Small intestine (tissue), 7 donors: ENCODE results near the gene CACUL1. TPM values are rescaled to one million over a fixed set of nuclear protein-coding genes. Genes with fewer than 3 reads are reported as not detected.

Experiments
- DNase-seq, 2 donors: peaks; one replicate each; pipeline versions ENCODE4 v3.0.0 to v3.0.0-alpha.2; 2013
- FAIRE-seq: peaks from 2 replicates; lab custom pipeline; 2012; peaks lifted over from hg19 to GRCh38; lab: Jason Lieb, UNC
- H3K27ac ChIP-seq, 3 donors: one replicate each; pipeline ENCODE4 v1.5.1; 2013; ENCODE audit warnings: low read length in 2 of 3, mild to moderate bottlenecking in 2 of 3, control low read depth in 1 of 3, inconsistent platforms in 1 of 3, low read depth in 1 of 3, moderate library complexity in 1 of 3
- H3K27me3 ChIP-seq, 3 donors: one replicate each; pipeline ENCODE4 v1.6.1; 2013; ENCODE audit warnings: low read length in 3 of 3, inconsistent platforms in 1 of 3; ENCODE audit not compliant: control insufficient read depth in 3 of 3, insufficient read depth in 3 of 3
- H3K36me3 ChIP-seq, 3 donors: one replicate each; pipeline ENCODE4 v1.6.1; 2013; ENCODE audit warnings: low read length in 3 of 3, inconsistent platforms in 1 of 3, low read depth in 1 of 3, mild to moderate bottlenecking in 1 of 3, moderate library complexity in 1 of 3; ENCODE audit not compliant: control insufficient read depth in 3 of 3, insufficient read depth in 2 of 3
- H3K4me1 ChIP-seq, 3 donors: one replicate each; pipeline ENCODE4 v1.6.1; 2013; ENCODE audit warnings: low read length in 2 of 3, inconsistent platforms in 1 of 3, low read depth in 1 of 3, mild to moderate bottlenecking in 1 of 3, moderate library complexity in 1 of 3; ENCODE audit not compliant: control insufficient read depth in 3 of 3, insufficient read depth in 2 of 3
- H3K4me3 ChIP-seq, 3 donors: one replicate each; pipeline ENCODE4 v1.5.1; 2013; ENCODE audit warnings: low read length in 3 of 3, control low read depth in 1 of 3, inconsistent platforms in 1 of 3, low read depth in 1 of 3, mild to moderate bottlenecking in 1 of 3, moderate library complexity in 1 of 3
- H3K9me3 ChIP-seq, 2 donors: one replicate each; pipeline ENCODE4 v1.6.1; 2013; ENCODE audit warnings: low read depth in 1 of 2, low read length in 1 of 2; ENCODE audit not compliant: control insufficient read depth in 2 of 2, insufficient read depth in 1 of 2
- WGBS, 3 donors: extraction: QIAGEN DNeasy Blood & Tissue Kit; methylation state at CpG; one replicate each; pipeline ENCODE4 v1.1.7; 2013; 5-methylcytosine and 5-hydroxymethylcytosine counted together
- polyA plus RNA-seq, 4 donors: library from polyadenylated mRNA; stranded (reverse) in 3 of 4; unstranded in 1 of 4; fragments of 200-250 nt in 3 of 4; fragments of 120-200 nt in 1 of 4; gene quantifications; one replicate each; pipeline versions ENCODE4 v1.2.1 to v1.2.3, GENCODE V29; 2013
- donor health status: healthy with polysubstance abuse.
- donor health status: control.
- donor health status: control.
- donor health status: Bipolar disorder and iron deficiency.
- donor health status: healthy.

CACUL1 gene
- polyA plus RNA-seq, 4 donors = 3.5 to 27.1 (median 6.7) TPM

DNA sequence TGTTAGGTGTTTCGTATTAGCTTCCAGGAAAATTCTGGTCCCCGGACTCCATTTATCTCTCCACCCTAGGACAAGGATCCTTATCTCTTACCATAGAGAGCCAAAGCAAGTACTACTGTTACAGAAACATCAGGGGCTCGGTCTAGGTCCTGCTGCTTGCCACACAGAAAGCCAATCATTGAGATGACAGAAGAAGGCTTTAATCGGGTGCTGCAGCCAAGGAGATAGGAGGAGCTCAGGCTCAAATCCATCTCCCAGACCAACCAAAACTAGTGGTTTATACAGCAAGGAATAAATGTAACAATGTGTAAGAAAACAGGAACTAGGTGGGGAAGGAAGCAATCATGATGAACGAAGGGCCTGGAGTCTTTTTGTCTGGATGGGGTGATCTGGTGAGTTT is 22.2 kb upstream of the CACUL1 start:
- WGBS, 3 donors = 78 to 87% (median 82%) methylated on average over 5 of the region's 5 CpGs
- no peak for FAIRE-seq
- Histone ChIP-seq H3K27ac (no peak overlapping the region), H3K36me3 (no peaks in the 10 kb centered on the region), H3K4me3 (no peak overlapping the region), H3K4me1 (no peaks in the 10 kb centered on the region), H3K9me3 (no peaks in the 10 kb centered on the region), H3K27me3 (peaks cover 0 to 7% (median 0%) of the 10 kb centered on the region in 3 donors)
- no peak for DNase-seq

- DNase-seq (no peak), FAIRE-seq (no peak)
- WGBS, 3 donors = 95 to 99% (median 96%) methylated on average over 3 of the region's 3 CpGs
Measured at GRCh38 chr10:118776033-118776432, 21.3 kb upstream of the CACUL1 start.

GRCh38 chr10:118775478-118775877 is 20.7 kb upstream of the CACUL1 start:
- no peak for FAIRE-seq
- WGBS, 3 donors = 78 to 85% (median 83%) methylated on average over 7 of the region's 7 CpGs

More at GRCh38 chr10:118776033-118776432, 21.3 kb upstream of the CACUL1 start:
- Histone ChIP-seq H3K27me3 (peaks cover 0 to 7% (median 0%) of the 10 kb centered on the region in 3 donors), H3K27ac (no peak overlapping the region), H3K9me3 (no peaks in the 10 kb centered on the region), H3K4me1 (no peaks in the 10 kb centered on the region), H3K36me3 (no peaks in the 10 kb centered on the region), H3K4me3 (no peak overlapping the region)

DNA sequence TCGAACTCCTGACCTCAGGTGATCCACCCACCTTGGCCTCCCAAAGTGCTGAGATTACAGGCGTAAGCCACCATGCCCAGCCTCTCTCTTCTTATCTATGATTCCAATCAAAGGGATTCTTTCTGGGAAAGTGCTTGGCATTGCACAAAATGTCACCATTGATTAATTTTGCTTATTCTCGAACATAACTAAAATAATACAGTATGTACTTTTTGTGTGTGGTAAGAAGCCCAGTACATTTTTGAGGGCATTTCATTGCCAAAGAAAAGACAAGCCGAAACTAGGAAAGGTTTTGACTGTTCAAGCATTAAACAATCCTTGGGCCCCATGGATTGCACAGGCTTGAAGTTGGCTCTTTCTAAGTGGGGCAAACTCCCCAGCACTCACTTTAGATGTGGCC is 18.3 kb upstream of the CACUL1 start:
- FAIRE-seq (no peak), DNase-seq (no peak)
- Histone ChIP-seq H3K4me3 (no peak overlapping the region), H3K4me1 (no peaks in the 10 kb centered on the region), H3K27me3 (no peaks in the 10 kb centered on the region), H3K9me3 (peaks cover 0 to 8% of the 10 kb centered on the region in 2 donors), H3K27ac (no peak overlapping the region), H3K36me3 (no peaks in the 10 kb centered on the region)
- 85 to 88% (median 85%) methylated on average over 4 of the region's 4 CpGs for WGBS, 3 donors

More at GRCh38 chr10:118775478-118775877, 20.7 kb upstream of the CACUL1 start:
- DNase-seq = no peak
- Histone ChIP-seq H3K4me3 (no peak overlapping the region), H3K9me3 (peaks cover 0 to under 1% of the 10 kb centered on the region in 2 donors), H3K27me3 (peaks cover 0 to 7% (median 0%) of the 10 kb centered on the region in 3 donors), H3K4me1 (no peaks in the 10 kb centered on the region), H3K27ac (no peak overlapping the region), H3K36me3 (no peaks in the 10 kb centered on the region)

- WGBS, 3 donors = 89 to 90% (median 89%) methylated on average over 3 of the region's 3 CpGs
- peaks cover 0 to 8% of the 10 kb centered on the region in 2 donors for H3K9me3 ChIP-seq
- DNase-seq (no peak), FAIRE-seq (no peak)
- no peaks in the 10 kb centered on the region for H3K27me3 ChIP-seq
- no peaks in the 10 kb centered on the region for H3K4me1 ChIP-seq
- no peak overlapping the region for H3K4me3 ChIP-seq
- H3K27ac ChIP-seq = no peak overlapping the region
- H3K36me3 ChIP-seq = no peaks in the 10 kb centered on the region
Measured at GRCh38 chr10:118771976-118772375, 17.2 kb upstream of the CACUL1 start.

DNA sequence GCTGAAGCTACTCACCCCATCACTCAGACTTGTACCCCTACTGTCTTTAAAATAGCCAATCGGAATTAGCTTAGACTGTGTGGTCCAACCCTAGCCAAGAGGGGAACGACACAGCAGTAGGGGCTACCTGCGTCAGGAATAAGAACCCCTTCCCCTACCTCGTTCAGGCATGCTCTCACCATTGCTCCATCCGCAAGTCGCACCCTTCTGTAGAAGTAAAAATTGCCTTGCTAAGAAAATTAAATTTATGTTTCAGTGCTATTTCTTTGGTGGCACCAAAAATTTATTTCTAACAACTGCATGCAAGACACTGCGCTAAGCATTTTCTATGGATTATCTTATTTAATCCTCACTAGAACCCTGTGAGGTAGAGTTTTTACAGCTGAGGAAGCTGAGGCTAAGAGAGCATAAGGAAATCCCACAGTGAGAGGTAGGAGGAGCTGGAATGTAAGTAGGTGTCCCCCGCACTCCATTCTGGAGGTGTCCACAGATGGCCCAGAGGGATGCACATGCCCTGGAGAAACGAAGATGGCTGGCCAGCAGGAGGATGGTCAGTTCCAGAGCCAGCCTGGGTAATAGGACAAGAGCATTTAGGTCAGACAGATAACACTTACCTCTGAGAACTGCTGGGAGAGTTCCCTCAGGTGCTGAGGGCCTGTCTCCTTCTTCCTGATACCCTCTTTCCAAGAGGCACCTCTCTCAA is 15.3 kb upstream of the CACUL1 start:
- FAIRE-seq (no peak), DNase-seq (no peak)
- Histone ChIP-seq H3K27ac (no peak overlapping the region), H3K9me3 (peaks cover 0 to 8% of the 10 kb centered on the region in 2 donors), H3K36me3 (no peaks in the 10 kb centered on the region), H3K4me3 (no peak overlapping the region), H3K27me3 (no peaks in the 10 kb centered on the region), H3K4me1 (no peaks in the 10 kb centered on the region)
- 81 to 87% (median 87%) methylated on average over 9 of the region's 9 CpGs for WGBS, 3 donors

- H3K36me3 ChIP-seq = no peaks in the 10 kb centered on the region
- no peak overlapping the region for H3K4me3 ChIP-seq
- FAIRE-seq = no peak
Measured at GRCh38 chr10:118768041-118768919, 13.5 kb upstream of the CACUL1 start.

GRCh38 chr10:118767297-118768040 is 12.7 kb upstream of the CACUL1 start:
- no peak for DNase-seq
- Histone ChIP-seq H3K4me3 (no peak overlapping the region), H3K27me3 (no peaks in the 10 kb centered on the region), H3K4me1 (no peaks in the 10 kb centered on the region), H3K36me3 (no peaks in the 10 kb centered on the region), H3K9me3 (peaks cover 0 to 8% of the 10 kb centered on the region in 2 donors), H3K27ac (no peak overlapping the region)
- WGBS, 3 donors = 73 to 81% (median 77%) methylated on average over 6 of the region's 6 CpGs
- FAIRE-seq = no peak

More at GRCh38 chr10:118768041-118768919, 13.5 kb upstream of the CACUL1 start:
- DNase-seq = no peak
- Histone ChIP-seq H3K27ac (no peak overlapping the region), H3K9me3 (peaks cover 0 to 8% of the 10 kb centered on the region in 2 donors), H3K27me3 (no peaks in the 10 kb centered on the region), H3K4me1 (no peaks in the 10 kb centered on the region)
- WGBS, 3 donors = 82 to 89% (median 89%) methylated on average over 6 of the region's 6 CpGs
